ENCODE data around the gene DHRS1.

Gene DHRS1

GRCh38 chr14:24258119-24258518, 41.5 kb downstream of the DHRS1 start:
- no peak for TF ChIP-seq CTCF (IDR thresholded peaks at IDR 0.05; ENCODE audit: insufficient read depth, low read length, missing control alignments)
- ChIA-PET CTCF (interaction anchor here (0.6 to 16.0 kb wide), 9 partner anchors 12 to 90 kb away, joined by 3 to 155 read pairs (median 3); partner anchors contain the start of genes CIDEB, DHRS1, MDP1 and NOP9), POLR2A (no interaction called here)
- no peak overlapping the region for H3K4me3 ChIP-seq (ENCODE audit: low read depth, low read length)
- no peak for DNase-seq (ENCODE audit: low read depth, low spot score)

- no peak overlapping the region for H3K4me3 ChIP-seq (ENCODE audit: low read depth, low read length)
- no peak for DNase-seq (ENCODE audit: low read depth, low spot score)
- TF ChIP-seq CTCF (IDR thresholded peaks at IDR 0.05; ENCODE audit: insufficient read depth, low read length, missing control alignments): no peak
- CTCF ChIA-PET: interaction anchor here (1.3 to 16.0 kb wide), 6 partner anchors 13 to 65 kb away, joined by 3 to 155 read pairs (median 33); partner anchors contain the start of genes CIDEB, DHRS1, NOP9 and RABGGTA
- POLR2A ChIA-PET: interaction anchor here (1.5 kb wide), 1 partner anchor 14 kb away, joined by 6 read pairs; the partner anchor contains the start of gene TINF2
Observed at GRCh38 chr14:24256960-24257359, 42.6 kb downstream of the DHRS1 start.

- TF ChIP-seq CTCF (IDR thresholded peaks at IDR 0.05; ENCODE audit: insufficient read depth, low read length, missing control alignments): no peak
- H3K4me3 ChIP-seq (ENCODE audit: low read depth, low read length): no peak overlapping the region
- DNase-seq (ENCODE audit: low read depth, low spot score): no peak
- ChIA-PET POLR2A (interaction anchor here (1.5 kb wide), 1 partner anchor 13 kb away, joined by 6 read pairs; the partner anchor contains the start of gene TINF2), CTCF (interaction anchor here (1.8 to 16.0 kb wide), 4 partner anchors 12 to 52 kb away, joined by 9 to 155 read pairs (median 64); partner anchors contain the start of genes CIDEB, DHRS1, NOP9 and RABGGTA)
Observed at GRCh38 chr14:24255931-24256711, 43.5 kb downstream of the DHRS1 start.

GRCh38 chr14:24255438-24255837, 44.1 kb downstream of the DHRS1 start:
- H3K4me3 ChIP-seq (ENCODE audit: low read depth, low read length): no peak overlapping the region
- ChIA-PET CTCF (interaction anchor here (1.1 to 16.0 kb wide), 4 partner anchors 11 to 52 kb away, joined by 3 to 155 read pairs (median 40); partner anchors contain the start of genes CIDEB, DHRS1, NOP9 and TINF2), POLR2A (no interaction called here)
- DNase-seq (ENCODE audit: low read depth, low spot score): no peak
- TF ChIP-seq CTCF (IDR thresholded peaks at IDR 0.05; ENCODE audit: insufficient read depth, low read length, missing control alignments): no peak

GRCh38 chr14:24254630-24255392, 44.8 kb downstream of the DHRS1 start:
- H3K4me3 ChIP-seq (ENCODE audit: low read depth, low read length): no peak overlapping the region
- DNase-seq (ENCODE audit: low read depth, low spot score): no peak
- ChIA-PET POLR2A (no interaction called here), CTCF (interaction anchor here (1.1 to 16.0 kb wide), 3 partner anchors 10 to 43 kb away, joined by 3 to 155 read pairs (median 72); partner anchors contain the start of genes DHRS1, NOP9 and TINF2)
- TF ChIP-seq CTCF (IDR thresholded peaks at IDR 0.05; ENCODE audit: insufficient read depth, low read length, missing control alignments): no peak

All from AG04449 (cell line).